ENCODE results near the gene CRISP2. TPM values are rescaled to one million over a fixed set of nuclear protein-coding genes. Genes with fewer than 3 reads are reported as not detected.

The CRISP2 gene, protein sequence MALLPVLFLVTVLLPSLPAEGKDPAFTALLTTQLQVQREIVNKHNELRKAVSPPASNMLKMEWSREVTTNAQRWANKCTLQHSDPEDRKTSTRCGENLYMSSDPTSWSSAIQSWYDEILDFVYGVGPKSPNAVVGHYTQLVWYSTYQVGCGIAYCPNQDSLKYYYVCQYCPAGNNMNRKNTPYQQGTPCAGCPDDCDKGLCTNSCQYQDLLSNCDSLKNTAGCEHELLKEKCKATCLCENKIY
- not detected in 2 replicates for total RNA-seq

GRCh38 chr6:49713346-49713745 is at the start of gene CRISP2:
CRISP2 (minus strand) TSS chr6:49713543; CDS start chr6:49709196, 4,347 bp downstream.

GRCh38 chr6:49744259-49744658 is 30.9 kb upstream of the CRISP2 start, which contains the start of gene CRISP3:
CRISP3 (minus strand) TSS chr6:49744388; CDS start chr6:49744367, 21 bp downstream.

Other genes starting within 250 kb of the CRISP2 start
- gene GLYATL3, start 213.6 kb downstream of the CRISP2 start, total RNA-seq, result not detected in 2 replicates
- gene C6orf141, start 162.9 kb downstream of the CRISP2 start, total RNA-seq, result 0.28 TPM in 1 of 2 replicates, not detected in the other
- gene RHAG, start 76.7 kb downstream of the CRISP2 start, total RNA-seq, result not detected in 2 replicates
- gene CRISP3, start 30.8 kb upstream of the CRISP2 start, total RNA-seq, result not detected in 2 replicates
- not detected in 2 replicates for gene PGK2, start 73.7 kb upstream of the CRISP2 start, total RNA-seq
- not detected in 2 replicates for gene CRISP1, start 153.0 kb upstream of the CRISP2 start, total RNA-seq